H1 (cell line): ENCODE data around the gene CXCL16. TPM values are rescaled to one million over a fixed set of nuclear protein-coding genes. Genes with fewer than 3 reads are reported as not detected.

Experiments used
- CTCF ChIA-PET: fragments of 300-600 bp; sonication (Branson Sonifier 250); formaldehyde crosslinking; loops from one replicate; lab custom pipeline; 2021; ENCODE audit not compliant: partially characterized antibody; lab: Charles Lee
- POLR2A ChIA-PET: fragments of 300-600 bp; sonication (Branson Sonifier 250); formaldehyde crosslinking; loops from one replicate; lab custom pipeline; 2021; ENCODE audit warnings: inconsistent platforms; ENCODE audit not compliant: partially characterized antibody; lab: Charles Lee
- DNase-seq, 2 experiments: peaks; one replicate each; pipeline versions ENCODE4 v3.0.0 to v3.0.0-alpha.2; 2010 to 2022; ENCODE audit warnings: low spot score in 2 of 2, low read depth in 1 of 2, mixed read lengths in 1 of 2
- FAIRE-seq: peaks from 2 replicates; lab custom pipeline; 2011; peaks lifted over from hg19 to GRCh38; lab: Jason Lieb, UNC
- H2AFZ ChIP-seq: 2 replicates; pipeline ENCODE4 v1.8.1; 2012; ENCODE audit warnings: low read length, inconsistent platforms
- H2AK5ac ChIP-seq: 2 replicates; pipeline ENCODE4 v1.6.1; 2013; ENCODE audit warnings: low read depth, low read length
- H2BK120ac ChIP-seq: replicated peaks from 2 replicates; pipeline ENCODE3; 2013; ENCODE audit warnings: low read depth, low read length, inconsistent platforms
- H2BK12ac ChIP-seq: 2 replicates; pipeline ENCODE4 v1.6.1; 2013; ENCODE audit warnings: low read depth, low read length
- H2BK15ac ChIP-seq: 2 replicates; pipeline ENCODE4 v1.6.1; 2013; ENCODE audit warnings: low read length
- H2BK20ac ChIP-seq: 2 replicates; pipeline ENCODE4 v1.6.1; 2013; ENCODE audit warnings: low read length
- H2BK5ac ChIP-seq: 2 replicates; pipeline ENCODE4 v1.6.1; 2013; ENCODE audit warnings: low read depth, low read length
- H3K14ac ChIP-seq: 2 replicates; pipeline ENCODE4 v1.6.1; 2013; ENCODE audit warnings: inconsistent platforms; ENCODE audit not compliant: insufficient read length
- H3K18ac ChIP-seq: 2 replicates; pipeline ENCODE4 v1.6.1; 2013; ENCODE audit warnings: low read length; ENCODE audit errors: extremely low read depth
- H3K23ac ChIP-seq: 2 replicates; pipeline ENCODE4 v1.6.1; 2013; ENCODE audit warnings: inconsistent platforms; ENCODE audit not compliant: insufficient read length
- H3K23me2 ChIP-seq: 2 replicates; pipeline ENCODE4 v1.6.1; 2013; ENCODE audit warnings: low read depth, low read length
- H3K27ac ChIP-seq: 2 replicates; pipeline ENCODE4 v1.6.1; 2011; ENCODE audit warnings: low read depth, low read length, inconsistent platforms
- H3K27me3 ChIP-seq, 4 experiments: replicated peaks in 1 of 4; 1 replicate in 1 of 4; 2 replicates in 3 of 4; pipeline versions ENCODE4 v1.6.1 to v1.8.1; 2011 to 2013; ENCODE audit warnings: low read length in 3 of 4, mild to moderate bottlenecking in 3 of 4, inconsistent platforms in 2 of 4, mixed read lengths in 2 of 4, moderate library complexity in 1 of 4; ENCODE audit not compliant: control insufficient read depth in 3 of 4, insufficient read depth in 3 of 4; ENCODE audit errors: extremely low read depth in 1 of 4
- H3K36me3 ChIP-seq, 4 experiments: 2 replicates each; pipeline versions ENCODE4 v1.6.1 to v1.8.1; 2011 to 2013; ENCODE audit warnings: mild to moderate bottlenecking in 4 of 4, low read length in 3 of 4, moderate library complexity in 2 of 4, control low read depth in 1 of 4, inconsistent platforms in 1 of 4; ENCODE audit not compliant: insufficient read depth in 4 of 4, control insufficient read depth in 2 of 4
- H3K4ac ChIP-seq: replicated peaks from 2 replicates; pipeline ENCODE3; 2013; ENCODE audit warnings: low read length, low read depth, mixed read lengths, inconsistent platforms; ENCODE audit not compliant: insufficient read length
- H3K4me1 ChIP-seq, 4 experiments: replicated peaks in 1 of 4; 1 replicate in 1 of 4; 2 replicates in 3 of 4; pipeline versions ENCODE4 v1.6.1 to v1.8.1; 2011 to 2013; ENCODE audit warnings: low read length in 3 of 4, inconsistent platforms in 2 of 4, mixed read lengths in 1 of 4; ENCODE audit not compliant: insufficient read depth in 4 of 4, control insufficient read depth in 3 of 4
- H3K4me2 ChIP-seq, 2 experiments: 2 replicates each; pipeline versions ENCODE4 v1.6.1 to v1.8.1; 2011 to 2013; ENCODE audit warnings: low read depth in 2 of 2, low read length in 2 of 2, control low read depth in 1 of 2, inconsistent platforms in 1 of 2, mild to moderate bottlenecking in 1 of 2; ENCODE audit not compliant: insufficient read depth in 1 of 2
- H3K4me3 ChIP-seq, 4 experiments: fragments of 200-600, 300-600 bp in 1 of 4; sonication (generic), shearing (Covaris generic), sonication (Bioruptor Twin) in 1 of 4; 2 replicates each; pipeline versions ENCODE4 v1.5.1 to v1.8.1; 2011 to 2016; ENCODE audit warnings: low read length in 4 of 4, low read depth in 3 of 4, control low read depth in 2 of 4, inconsistent platforms in 2 of 4, mild to moderate bottlenecking in 2 of 4, mixed read lengths in 1 of 4, moderate library complexity in 1 of 4; ENCODE audit not compliant: insufficient read depth in 2 of 4; ENCODE audit errors: extremely low read depth in 1 of 4
- H3K56ac ChIP-seq: replicated peaks from 2 replicates; pipeline ENCODE3; 2013; ENCODE audit warnings: low read depth, mild to moderate bottlenecking, mixed read lengths, low read length, inconsistent platforms; ENCODE audit not compliant: insufficient read length
- H3K79me1 ChIP-seq: 2 replicates; pipeline ENCODE4 v1.6.1; 2013; ENCODE audit warnings: low read depth, low read length, control low read depth
- H3K79me2 ChIP-seq, 2 experiments: 2 replicates each; pipeline versions ENCODE4 v1.6.1 to v1.8.1; 2012 to 2013; ENCODE audit warnings: low read length in 2 of 2, mild to moderate bottlenecking in 2 of 2, inconsistent platforms in 1 of 2; ENCODE audit not compliant: insufficient read depth in 2 of 2, control insufficient read depth in 1 of 2
- H3K9ac ChIP-seq, 4 experiments: replicated peaks in 1 of 4; 1 replicate in 1 of 4; 2 replicates in 3 of 4; pipeline versions ENCODE4 v1.6.1 to v1.8.1; 2011 to 2013; ENCODE audit warnings: low read depth in 3 of 4, low read length in 3 of 4, control low read depth in 2 of 4, mild to moderate bottlenecking in 2 of 4, moderate library complexity in 2 of 4, inconsistent platforms in 1 of 4; ENCODE audit errors: extremely low read depth in 1 of 4
- H3K9me3 ChIP-seq, 2 experiments: 2 replicates each; pipeline versions ENCODE4 v1.6.1 to v1.8.1; 2012 to 2013; ENCODE audit warnings: mild to moderate bottlenecking in 2 of 2, moderate library complexity in 2 of 2, control low read depth in 1 of 2, inconsistent platforms in 1 of 2, low read depth in 1 of 2, low read length in 1 of 2, mixed read lengths in 1 of 2; ENCODE audit not compliant: insufficient read depth in 2 of 2
- H4K20me1 ChIP-seq, 2 experiments: replicated peaks in 1 of 2; 2 replicates each; pipeline versions ENCODE3 to v1.8.1; 2011 to 2013; ENCODE audit warnings: inconsistent platforms in 2 of 2, low read length in 2 of 2, mild to moderate bottlenecking in 1 of 2; ENCODE audit not compliant: insufficient read depth in 2 of 2, control insufficient read depth in 1 of 2
- H4K5ac ChIP-seq: 2 replicates; pipeline ENCODE4 v1.6.1; 2013; ENCODE audit warnings: low read length, low read depth, mixed read lengths, inconsistent platforms; ENCODE audit not compliant: insufficient read length
- H4K8ac ChIP-seq: 2 replicates; pipeline ENCODE4 v1.8.0; 2013; ENCODE audit warnings: mild to moderate bottlenecking, moderate library complexity, low read length, inconsistent platforms; ENCODE audit not compliant: insufficient read depth; ENCODE audit errors: extremely low read depth
- H4K91ac ChIP-seq: replicated peaks from 2 replicates; pipeline ENCODE3; 2013; ENCODE audit warnings: low read length, mixed read lengths, inconsistent platforms; ENCODE audit not compliant: insufficient read length
- ASH2L ChIP-seq: fragments of 200-600, 300-600 bp; sonication (generic); IDR thresholded peaks from one replicate; pipeline ENCODE4 v1.7.1; 2017; ENCODE audit warnings: low read length
- BACH1 ChIP-seq: IDR thresholded peaks from 2 replicates; pipeline ENCODE4 v1.6.1; 2012; ENCODE audit warnings: low read length, improper control_type of control experiment
- BRCA1 ChIP-seq: IDR thresholded peaks from 2 replicates; pipeline ENCODE4 v1.6.1; 2012; ENCODE audit warnings: low read depth, low read length, improper control_type of control experiment
- CHD1 ChIP-seq: IDR thresholded peaks from 2 replicates; pipeline ENCODE4 v1.6.1; 2012; ENCODE audit warnings: low read depth, low read length, improper control_type of control experiment
- KDM5A ChIP-seq: fragments of 200-600 bp; IDR thresholded peaks from 2 replicates; pipeline ENCODE4 v1.7.1; 2012; ENCODE audit warnings: mild to moderate bottlenecking, low read length, inconsistent platforms, mixed read lengths
- MAX ChIP-seq: IDR thresholded peaks from 2 replicates; pipeline ENCODE4 v1.6.1; 2012; ENCODE audit warnings: inconsistent platforms
- POU5F1 ChIP-seq: IDR thresholded peaks from 2 replicates; pipeline ENCODE4 v1.6.1; 2011; ENCODE audit warnings: low read depth, mild to moderate bottlenecking, low read length, moderate library complexity
- SRF ChIP-seq: IDR thresholded peaks from 2 replicates; pipeline ENCODE4 v1.6.1; 2011; ENCODE audit warnings: mild to moderate bottlenecking, low read depth, low read length, moderate library complexity
- TAF7 ChIP-seq: optimal IDR thresholded peaks from 2 replicates; pipeline ENCODE3; 2011; ENCODE audit warnings: low read depth, mild to moderate bottlenecking, inconsistent platforms, low read length, moderate library complexity, borderline replicate concordance
- WGBS, 2 experiments: shearing (Covaris generic) in 1 of 2; methylation state at CpG; one replicate each; pipeline versions ENCODE4 v1.1.6 to v1.1.7; 2013 to 2015; ENCODE audit warnings: low lambda C conversion rate in 2 of 2, mixed read lengths in 2 of 2, inconsistent platforms in 1 of 2, low coverage in 1 of 2, missing lambda C conversion rate in 1 of 2; ENCODE audit not compliant: insufficient replicate concordance in 2 of 2, insufficient coverage in 1 of 2, insufficient read length in 1 of 2; ENCODE audit errors: extremely low coverage in 1 of 2, missing lambda C conversion rate in 1 of 2; 5-methylcytosine and 5-hydroxymethylcytosine counted together
- polyA plus RNA-seq, 7 experiments: library from polyadenylated mRNA; depleted of rRNA in 3 of 7; stranded (reverse) in 5 of 7; unstranded in 2 of 7; fragments of >200 nt in 5 of 7; fragments of 200-250 nt in 2 of 7; gene quantifications; 1 replicate in 5 of 7; 2 replicates in 1 of 7; 4 replicates in 1 of 7; pipeline versions ENCODE4 v1.2.1 to v1.2.3, GENCODE V29; 2011 to 2013; ENCODE audit warnings: missing spikeins in 2 of 7, mixed read lengths in 2 of 7
- total RNA-seq: library from RNA; stranded (reverse); fragmentation: NEBNext Ultra II Directional; extraction: Animal tissue kit (Norgen Biotek cat#: 25700); gene quantifications from 2 replicates; pipeline ENCODE4 v1.2.1, GENCODE V29; 2021

CXCL16 gene
- total and polyA plus RNA-seq, 2 of the 8 experiments (the other 6 are each of a cell fraction or from before 2014, with no cell fraction given), result 3.5 to 4.8 TPM

GRCh38 chr17:4740025-4740351, 260 bp upstream of the CXCL16 start:
- H3K4me2 ChIP-seq, result peak overlapping the region; percentile 72 to 95
- peak overlapping the region; percentile 37 to 65 (median 44); a peak in 6 of 8 replicates for H3K4me3 ChIP-seq
- no peaks in the 10 kb centered on the region for H3K79me1 ChIP-seq
- peaks cover 29 to 67% (median 49%) of the 10 kb centered on the region in 4 experiments for H3K27me3 ChIP-seq
- WGBS, 2 experiments, result 22% methylated on average over 11 of the region's 13 CpGs; no CpG with 5 or more reads in 1 of the 2 experiments
- peak overlapping the region; percentile 71; the same call in 1 of the 2 replicates for H4K8ac ChIP-seq
- H3K9me3 ChIP-seq, result no peaks in the 10 kb centered on the region; a peak in 1 of 4 replicates
- H3K4me1 ChIP-seq, result peaks cover 0 to 10% (median 7%) of the 10 kb centered on the region in 4 experiments; a peak in 5 of 7 replicates
- DNase-seq (peak in 1 of 2 experiments; percentile 57), FAIRE-seq (no peak)
- H2AFZ ChIP-seq, result no peak overlapping the region
- no peak overlapping the region for H4K91ac ChIP-seq
- H4K20me1 ChIP-seq, result no peaks in the 10 kb centered on the region
- H3K36me3 ChIP-seq, result no peaks in the 10 kb centered on the region; a peak in 1 of 8 replicates
- H3K27ac ChIP-seq, result no peak overlapping the region
- H2BK15ac ChIP-seq, result no peak overlapping the region
- H3K79me2 ChIP-seq, result no peaks in the 10 kb centered on the region
- no peak overlapping the region for H3K23ac ChIP-seq
- H3K4ac ChIP-seq, result no peak overlapping the region
- no peak overlapping the region for H2AK5ac ChIP-seq
- H3K23me2 ChIP-seq, result peaks cover 16% of the 10 kb centered on the region; the same call in 1 of the 2 replicates
- CTCF ChIA-PET, result no interaction called here
- H2BK12ac ChIP-seq, result no peak overlapping the region
- POLR2A ChIA-PET, result no interaction called here
- H2BK5ac ChIP-seq, result no peak overlapping the region
- H3K9ac ChIP-seq, result no peak overlapping the region
- H4K5ac ChIP-seq, result no peak overlapping the region
- H2BK120ac ChIP-seq, result no peak overlapping the region
- H2BK20ac ChIP-seq, result no peak overlapping the region
- H3K56ac ChIP-seq, result no peak overlapping the region
- no peak overlapping the region; the same call in 1 of the 2 replicates for H3K18ac ChIP-seq
- H3K14ac ChIP-seq, result no peak overlapping the region
- no peak for TF ChIP-seq SRF
- no peak for TF ChIP-seq BACH1
- TF ChIP-seq KDM5A, result no peak
- no peak for TF ChIP-seq TAF7
- no peak for TF ChIP-seq POU5F1
- TF ChIP-seq MAX, result no peak
- TF ChIP-seq ASH2L, result no peak
- no peak for TF ChIP-seq CHD1
- no peak for TF ChIP-seq BRCA1
